AG09309 (cell line): Measurements from ENCODE around the gene LRP1B.

Experiments
- DNase-seq: peaks from one replicate; pipeline ENCODE4 v3.0.0-alpha.2; 2010; ENCODE audit warnings: low read depth
- H3K4me3 ChIP-seq: 2 replicates; pipeline ENCODE4 v1.5.1; 2011; ENCODE audit warnings: mild to moderate bottlenecking, low read depth, low read length, moderate library complexity; ENCODE audit not compliant: control insufficient read depth
- TF ChIP-seq, protein P1 (sequence below): IDR thresholded peaks from 2 replicates; pipeline ENCODE4 v1.5.1; 2011; ENCODE audit warnings: mild to moderate bottlenecking, low read depth, low read length, inconsistent platforms; ENCODE audit not compliant: insufficient read depth, control insufficient read depth; ENCODE audit errors: missing control alignments

LRP1B gene

DNA sequence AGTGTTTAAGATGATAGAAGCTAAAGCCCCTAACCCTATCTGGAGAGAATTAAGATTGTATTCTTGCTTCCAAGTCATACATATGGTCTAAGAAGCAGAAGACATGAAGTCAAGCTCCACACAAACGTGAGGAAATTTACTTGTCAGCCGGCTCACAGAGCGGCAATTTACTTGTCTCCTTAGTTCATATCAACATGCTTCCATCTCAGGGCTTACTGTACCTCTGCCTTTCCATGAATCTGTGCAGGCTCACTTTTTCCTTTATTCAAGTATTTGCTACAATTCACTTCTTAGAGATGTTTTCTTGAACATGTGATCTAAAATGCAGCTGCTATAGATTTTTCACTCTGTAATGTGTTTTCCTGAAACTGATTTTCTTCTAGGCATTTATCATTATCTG is 1386.4 kb downstream of the LRP1B start:
- H3K4me3 ChIP-seq: no peak overlapping the region
- DNase-seq: no peak
- TF ChIP-seq, protein P1, sequence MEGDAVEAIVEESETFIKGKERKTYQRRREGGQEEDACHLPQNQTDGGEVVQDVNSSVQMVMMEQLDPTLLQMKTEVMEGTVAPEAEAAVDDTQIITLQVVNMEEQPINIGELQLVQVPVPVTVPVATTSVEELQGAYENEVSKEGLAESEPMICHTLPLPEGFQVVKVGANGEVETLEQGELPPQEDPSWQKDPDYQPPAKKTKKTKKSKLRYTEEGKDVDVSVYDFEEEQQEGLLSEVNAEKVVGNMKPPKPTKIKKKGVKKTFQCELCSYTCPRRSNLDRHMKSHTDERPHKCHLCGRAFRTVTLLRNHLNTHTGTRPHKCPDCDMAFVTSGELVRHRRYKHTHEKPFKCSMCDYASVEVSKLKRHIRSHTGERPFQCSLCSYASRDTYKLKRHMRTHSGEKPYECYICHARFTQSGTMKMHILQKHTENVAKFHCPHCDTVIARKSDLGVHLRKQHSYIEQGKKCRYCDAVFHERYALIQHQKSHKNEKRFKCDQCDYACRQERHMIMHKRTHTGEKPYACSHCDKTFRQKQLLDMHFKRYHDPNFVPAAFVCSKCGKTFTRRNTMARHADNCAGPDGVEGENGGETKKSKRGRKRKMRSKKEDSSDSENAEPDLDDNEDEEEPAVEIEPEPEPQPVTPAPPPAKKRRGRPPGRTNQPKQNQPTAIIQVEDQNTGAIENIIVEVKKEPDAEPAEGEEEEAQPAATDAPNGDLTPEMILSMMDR: no peak

DNA sequence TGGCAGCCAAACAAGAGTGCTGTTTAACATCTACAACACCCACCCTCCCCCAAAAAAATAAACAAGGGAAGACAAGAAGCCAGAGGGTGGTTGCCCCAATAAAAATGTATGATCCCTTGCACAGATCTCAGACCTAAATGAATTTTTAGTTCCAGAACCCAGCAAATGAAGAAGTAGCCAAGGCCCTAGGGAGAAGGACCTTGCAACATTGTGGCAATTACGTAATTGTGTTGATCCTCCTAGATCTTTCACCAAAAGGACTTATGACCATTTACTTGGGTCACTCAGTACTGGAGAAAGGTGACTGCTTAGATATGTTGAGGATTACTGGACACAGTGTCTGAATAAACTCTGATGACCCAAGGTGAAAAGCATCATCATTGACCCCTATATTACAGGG is 1393.8 kb downstream of the LRP1B start:
- TF ChIP-seq, protein P1: no peak
- no peak for DNase-seq
- no peak overlapping the region for H3K4me3 ChIP-seq

DNA sequence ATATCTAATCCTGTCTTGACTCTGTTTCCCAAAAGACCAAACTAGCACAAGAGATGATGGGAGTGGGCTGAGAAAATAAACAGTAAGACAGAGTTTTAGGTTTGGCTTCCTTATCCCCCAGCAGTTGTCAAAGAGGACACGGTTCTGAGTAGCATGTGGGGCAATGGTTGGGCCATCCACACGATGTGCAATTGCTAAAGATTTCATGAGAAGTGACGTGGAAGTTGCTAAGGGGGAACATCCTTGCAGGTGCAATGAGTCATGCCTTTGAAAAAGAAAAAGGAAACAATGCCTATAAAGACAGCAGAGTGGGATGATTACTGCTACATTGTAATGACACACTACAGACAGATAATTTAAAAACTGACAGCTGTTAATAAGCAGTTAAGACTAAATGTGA is 1395.8 kb downstream of the LRP1B start:
- TF ChIP-seq, protein P1: no peak
- H3K4me3 ChIP-seq: no peak overlapping the region
- no peak for DNase-seq

DNA sequence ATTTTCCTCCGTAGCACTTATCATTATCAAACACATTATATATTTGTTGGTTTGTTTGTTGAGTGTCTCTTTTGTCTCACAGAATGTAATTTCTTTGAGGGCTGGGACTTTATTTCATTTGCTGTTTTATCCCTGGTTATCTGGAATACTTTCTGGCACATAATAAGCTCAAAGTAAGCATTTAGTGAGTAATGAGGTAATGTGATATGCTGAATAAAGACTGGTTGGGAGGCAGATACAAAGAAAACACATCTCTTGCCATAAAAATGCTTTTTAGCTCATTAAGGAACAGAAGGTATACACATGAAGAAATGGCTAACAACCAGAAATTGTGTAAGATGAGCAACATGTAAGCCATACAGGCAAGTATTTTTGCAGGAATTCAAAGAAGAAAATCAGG is 1411.8 kb downstream of the LRP1B start:
- TF ChIP-seq, protein P1: no peak
- no peak for DNase-seq
- H3K4me3 ChIP-seq: no peak overlapping the region

DNA sequence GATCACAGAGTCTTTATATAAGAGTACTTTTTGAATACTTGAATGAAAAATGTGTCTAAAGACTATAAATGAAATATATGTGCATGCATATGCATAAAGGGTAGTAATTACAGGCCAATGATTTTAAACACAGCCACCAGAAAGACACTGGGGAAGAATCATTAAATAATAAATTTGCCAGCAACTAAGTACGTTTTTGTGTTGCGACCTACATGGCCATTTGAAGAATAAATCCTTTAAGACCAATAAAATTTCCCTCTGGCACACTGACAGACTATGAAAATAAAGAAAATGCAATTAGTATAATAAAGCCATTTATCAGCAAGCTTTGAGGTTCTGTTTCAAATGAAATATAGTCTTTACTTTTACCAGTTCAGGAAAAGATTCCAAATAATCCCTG is 1413.3 kb downstream of the LRP1B start:
- DNase-seq: no peak
- no peak overlapping the region for H3K4me3 ChIP-seq
- TF ChIP-seq, protein P1: no peak

DNA sequence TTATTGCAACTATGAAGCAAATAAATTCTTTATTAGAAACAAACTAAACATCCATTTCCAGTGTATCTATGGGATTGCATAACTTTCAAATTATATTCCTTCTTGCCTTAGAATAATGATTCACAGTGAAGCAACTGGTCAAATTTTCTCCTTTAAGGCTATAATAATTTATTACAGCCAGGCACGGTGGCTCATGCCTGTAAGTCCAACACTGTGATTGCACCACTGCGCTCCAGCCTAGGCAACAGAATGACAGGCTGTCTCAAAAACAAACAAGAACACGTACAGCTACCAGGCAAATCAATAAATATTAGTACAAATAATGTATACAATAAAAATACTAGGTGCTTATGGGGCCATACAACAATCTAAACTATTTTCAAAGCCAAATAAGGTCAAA is 1416.2 kb downstream of the LRP1B start:
- no peak for DNase-seq
- TF ChIP-seq, protein P1: no peak
- no peak overlapping the region for H3K4me3 ChIP-seq

DNA sequence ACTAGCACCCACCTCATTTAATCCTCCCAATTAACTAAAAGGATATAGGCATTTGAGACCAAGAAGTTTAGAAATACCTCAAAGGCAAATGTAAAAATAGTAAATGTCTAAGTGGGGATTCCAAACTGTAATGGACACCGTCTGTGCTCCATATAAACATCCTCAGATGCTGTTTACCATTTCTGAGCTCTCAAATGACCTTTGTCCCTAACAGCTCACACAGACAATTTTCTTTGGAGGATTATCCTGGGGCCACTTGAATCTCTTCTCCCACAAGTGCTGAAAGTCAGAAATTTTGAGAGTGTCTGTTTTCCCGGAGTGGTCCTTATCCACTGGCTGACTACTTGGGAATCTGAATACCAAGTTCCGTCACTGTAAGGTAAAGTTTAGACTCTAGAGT is 1418.9 kb downstream of the LRP1B start:
- TF ChIP-seq, protein P1: no peak
- no peak overlapping the region for H3K4me3 ChIP-seq
- DNase-seq: no peak
